Activated T-cell treated with anti-CD3 and anti-CD28 coated beads, Interleukin-2, amount 50 U/mL, for 48 hours (primary cell): Measurements from ENCODE around the gene RPN1.

ENCODE experiments used
- DNase-seq, 2 experiments: peaks; one replicate each; pipeline ENCODE4 v3.0.0-alpha.2; 2020

The RPN1 gene

GRCh38 chr3:128648940-128649663, 1.5 kb downstream of the RPN1 start:
- no peak for DNase-seq

DNA sequence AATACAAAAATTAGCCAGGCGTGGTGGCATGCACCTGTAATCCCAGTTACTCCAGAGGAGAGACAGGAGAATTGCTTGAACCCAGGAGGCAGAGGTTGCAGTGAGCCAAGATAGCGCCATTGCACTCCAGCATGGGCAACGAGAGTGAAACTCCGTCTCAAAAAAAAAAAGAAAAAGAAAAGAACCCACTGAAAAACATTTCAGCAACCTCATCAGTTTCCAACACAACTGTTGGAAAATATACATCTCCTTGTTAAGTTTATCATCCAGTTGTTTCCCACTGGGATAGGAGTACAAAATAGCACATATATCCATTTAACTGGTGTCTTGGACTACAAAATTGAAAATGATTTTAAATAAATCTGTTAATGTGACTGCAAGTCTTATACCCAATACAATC, 2.2 kb downstream of the RPN1 start:
- no peak for DNase-seq

GRCh38 chr3:128647307-128647706, 3.3 kb downstream of the RPN1 start:
- no peak for DNase-seq

DNA sequence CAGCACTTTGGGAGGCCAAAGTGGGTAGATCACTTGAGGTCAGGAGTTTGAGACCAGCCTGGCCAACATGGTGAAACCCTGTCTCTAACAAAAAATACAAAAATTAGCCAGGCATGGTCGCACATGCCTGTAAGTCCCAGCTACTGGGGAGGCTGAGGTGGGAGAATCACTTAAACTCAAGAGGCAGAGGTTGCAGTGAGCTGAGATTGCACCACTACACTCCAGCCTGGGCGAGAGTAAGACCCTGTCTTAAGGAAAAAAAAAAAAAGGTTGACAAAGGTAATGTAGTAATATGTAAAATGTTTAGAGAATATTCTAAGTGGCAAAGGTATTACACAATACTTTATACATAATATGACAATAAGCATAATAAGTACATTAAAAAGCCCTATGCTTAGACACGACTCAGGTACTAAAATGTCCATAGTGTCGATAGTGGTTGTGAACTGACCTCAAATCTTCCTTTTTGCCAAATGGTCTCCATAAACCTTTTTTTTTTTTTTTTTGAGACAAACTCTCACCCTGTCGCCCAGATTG, 16.5 kb downstream of the RPN1 start:
- no peak for DNase-seq

GRCh38 chr3:128632301-128632700, 18.3 kb downstream of the RPN1 start:
- DNase-seq, result no peak

GRCh38 chr3:128629936-128630335, 20.7 kb downstream of the RPN1 start:
- no peak for DNase-seq

GRCh38 chr3:128625409-128625945, 25.1 kb downstream of the RPN1 start:
- DNase-seq, result no peak

DNA sequence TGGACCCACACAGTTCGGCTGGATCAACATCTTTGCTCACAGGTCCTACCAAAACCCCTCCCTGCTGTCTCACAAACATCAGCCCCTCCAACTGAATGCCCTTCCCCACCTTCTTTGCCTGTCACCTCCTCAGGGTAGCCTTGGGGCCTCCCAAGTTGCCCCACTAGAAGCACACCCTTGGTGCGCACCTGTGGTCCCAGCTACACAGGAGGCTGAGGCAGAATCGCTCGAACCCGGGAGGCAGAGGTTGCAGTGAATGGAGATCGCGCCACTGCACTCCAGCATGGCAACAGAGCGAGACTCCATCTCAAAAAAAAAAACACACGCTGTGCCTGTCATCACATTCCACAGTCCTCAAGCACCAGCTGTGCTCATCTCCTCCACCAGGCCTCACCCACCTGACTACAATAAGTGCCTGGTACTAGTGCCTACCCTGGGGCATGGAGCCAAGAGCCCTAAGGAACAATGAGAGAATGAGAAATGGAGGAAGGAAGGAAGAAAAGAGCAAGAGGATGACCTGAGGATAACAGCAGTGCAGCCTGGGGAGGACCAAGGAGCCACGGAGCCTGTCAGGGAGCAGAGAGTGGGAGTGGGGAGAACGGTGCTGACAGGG, 26.0 kb downstream of the RPN1 start:
- no peak for DNase-seq

- no peak for DNase-seq
These were observed 26.8 kb downstream of the RPN1 start for GRCh38 chr3:128623762-128624176.

DNA sequence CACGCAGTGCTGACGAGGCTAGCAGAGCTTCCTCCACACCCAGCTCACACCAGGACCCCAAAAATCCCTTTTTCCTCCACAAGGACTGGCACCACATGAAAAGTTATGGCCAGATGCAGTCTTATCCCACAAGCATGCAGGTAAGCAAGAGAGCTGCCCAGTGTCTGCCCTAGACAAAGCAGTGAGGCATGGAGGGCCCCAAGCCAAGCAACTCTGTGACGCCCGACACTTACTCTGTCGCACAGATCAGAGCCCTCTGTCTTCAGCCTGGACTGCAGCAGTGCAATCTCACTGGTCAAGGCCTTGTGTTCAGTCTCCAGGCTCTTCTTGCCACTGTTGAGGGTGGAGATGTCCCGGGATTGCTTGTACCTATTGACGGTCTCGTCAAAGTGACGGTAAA, 28.7 kb downstream of the RPN1 start:
- no peak for DNase-seq

- no peak for DNase-seq
These were observed 29.4 kb downstream of the RPN1 start for GRCh38 chr3:128621234-128621633.

DNA sequence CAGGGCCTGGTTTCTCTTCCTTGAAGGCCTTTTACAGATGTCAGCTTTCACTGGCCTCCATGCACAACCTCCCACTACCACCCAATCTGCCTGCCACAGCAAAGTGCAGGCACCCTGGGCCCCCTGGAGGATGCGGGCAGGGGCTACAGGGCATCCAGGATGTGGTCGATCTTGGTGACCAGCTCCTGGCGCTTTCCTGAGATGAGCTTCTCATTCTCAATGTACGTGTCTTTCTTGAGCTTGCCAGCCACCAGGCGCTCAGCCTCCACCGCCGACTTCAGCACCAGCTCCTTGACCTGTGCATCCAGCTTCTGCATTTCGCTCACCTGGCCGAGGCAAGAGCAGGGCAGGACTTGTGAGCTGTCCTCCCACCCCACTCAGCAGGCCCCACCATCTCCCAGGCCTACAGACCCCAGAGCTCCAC, 30.3 kb downstream of the RPN1 start:
- DNase-seq, result peak; percentile 56 to 58

DNA sequence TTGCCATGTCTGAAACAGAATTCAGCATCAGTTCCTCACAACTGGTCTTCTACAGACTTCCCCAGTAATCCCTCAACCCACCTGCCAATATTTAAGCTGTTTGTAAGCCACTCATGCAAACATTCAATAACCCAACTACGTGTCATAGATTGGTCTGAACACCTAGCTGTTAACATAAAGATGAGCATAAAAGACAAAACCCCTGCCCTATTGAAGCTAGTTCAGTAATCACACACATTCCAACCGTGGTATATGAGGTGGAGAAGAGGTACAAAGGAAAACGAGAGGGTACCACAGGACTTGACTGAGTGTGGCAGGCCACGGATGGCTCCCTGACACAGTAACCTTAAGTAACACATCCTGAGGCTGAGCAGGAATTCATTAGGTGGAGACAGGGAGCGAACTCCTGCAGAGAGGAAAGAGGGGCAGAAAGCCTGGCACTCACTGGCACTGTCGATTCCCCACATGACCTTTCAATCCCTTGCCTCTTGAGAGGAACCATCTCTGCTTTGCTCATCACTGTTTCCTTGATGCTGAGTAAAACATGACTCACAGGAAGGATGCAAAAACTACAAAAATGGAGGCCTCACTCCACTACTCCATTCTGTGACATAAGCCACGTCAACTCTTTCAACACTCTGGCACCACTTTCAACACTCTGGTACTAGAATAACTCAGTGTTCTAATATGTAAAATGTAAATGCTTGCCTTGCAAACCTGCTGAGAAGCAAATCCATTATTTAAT, 31.3 kb downstream of the RPN1 start:
- peak; percentile 54 to 59 for DNase-seq

DNA sequence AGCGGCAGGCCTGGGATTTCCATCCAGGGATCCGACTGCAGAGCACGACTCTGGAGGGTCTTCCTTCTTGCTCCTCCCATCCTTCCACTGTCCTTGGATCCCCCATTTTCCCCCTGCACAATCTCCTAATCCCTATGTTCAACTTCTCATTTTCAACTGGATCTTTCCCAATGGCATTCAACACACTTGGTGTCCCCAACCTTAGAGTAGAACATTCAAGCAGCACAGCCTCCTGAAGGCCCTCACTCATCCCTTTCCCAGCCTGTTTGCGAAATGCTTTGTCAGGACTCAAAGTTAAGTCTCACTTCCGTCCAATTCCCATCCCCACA, 32.3 kb downstream of the RPN1 start:
- no peak for DNase-seq

GRCh38 chr3:128617557-128618397, 32.8 kb downstream of the RPN1 start:
- DNase-seq, result peak; percentile 97 to 98

GRCh38 chr3:128617270-128617556, 33.4 kb downstream of the RPN1 start:
- no peak for DNase-seq

DNA sequence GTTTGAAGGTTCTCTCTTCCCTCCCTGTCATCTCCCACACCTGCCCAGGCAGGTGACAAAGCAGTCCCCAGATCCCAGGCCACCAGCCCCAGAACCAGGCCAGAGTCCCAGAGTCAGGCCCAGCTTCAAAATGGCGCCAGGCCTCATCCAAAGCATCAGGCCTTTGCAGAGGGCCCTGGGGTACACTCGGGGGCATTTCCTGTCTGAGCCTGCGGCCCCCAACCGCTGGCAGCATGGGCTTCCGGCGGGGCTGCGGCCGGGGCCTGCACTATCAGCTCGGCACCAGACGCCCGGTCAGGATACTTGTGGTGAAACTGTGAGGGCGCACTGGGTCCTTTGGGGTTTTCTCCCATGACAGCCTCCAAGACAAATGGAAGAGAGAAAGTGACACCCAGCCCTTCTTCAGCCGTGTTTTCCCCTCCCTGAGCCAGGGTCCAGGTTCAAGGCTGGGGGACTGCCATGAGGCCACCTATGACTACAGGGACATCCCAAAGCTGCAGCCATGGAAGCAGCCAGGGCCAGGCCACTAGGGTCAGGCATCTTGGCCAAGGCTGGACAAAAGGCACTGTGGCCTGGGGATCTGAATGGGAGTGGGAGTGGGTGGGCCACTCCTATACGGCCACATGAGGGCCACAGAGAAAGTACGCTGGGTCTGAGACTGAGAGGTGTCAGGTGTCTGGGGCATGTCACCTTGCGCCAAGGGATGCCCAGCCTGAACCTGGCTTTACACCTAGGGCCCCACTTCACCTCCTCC, 33.9 kb downstream of the RPN1 start:
- DNase-seq, result no peak

- no peak for DNase-seq
These were observed 36.5 kb downstream of the RPN1 start for GRCh38 chr3:128614076-128614475.

DNA sequence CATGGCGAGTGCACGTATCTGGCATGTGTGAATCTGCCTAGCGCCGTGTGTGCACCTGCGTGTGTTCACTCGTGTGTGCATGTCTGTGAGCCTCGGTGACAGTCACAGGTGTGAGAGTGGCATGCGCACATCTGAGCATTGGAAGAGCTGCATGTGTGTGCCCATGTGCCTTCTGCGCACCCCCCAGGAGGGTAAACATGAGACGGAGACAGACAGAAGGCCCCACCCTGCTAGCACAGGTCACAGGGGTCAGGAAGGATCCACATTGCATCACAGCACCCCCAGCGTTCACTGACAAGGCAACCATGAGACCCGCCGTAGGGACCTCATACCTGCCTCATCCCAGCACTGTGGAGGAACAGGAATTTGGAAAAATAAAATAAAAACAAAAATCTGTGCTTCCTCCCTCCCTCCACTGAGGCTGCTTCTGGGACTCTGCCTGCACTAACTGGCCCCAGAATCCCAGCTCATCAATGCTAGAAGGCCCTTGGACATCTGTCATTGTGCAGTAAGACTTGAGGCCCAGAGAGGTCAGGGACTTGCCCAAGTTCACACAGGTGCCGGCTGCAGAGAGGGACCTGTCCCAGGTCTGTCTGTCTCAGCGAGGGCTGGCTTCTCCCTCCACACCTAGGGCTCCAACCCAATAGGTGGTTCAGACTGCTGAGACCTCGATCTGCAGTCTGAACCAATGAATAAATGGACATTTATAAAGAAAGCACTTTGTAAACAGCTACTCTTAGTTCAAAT, 37.4 kb downstream of the RPN1 start:
- no peak for DNase-seq

- DNase-seq, result no peak
These were observed 40.1 kb downstream of the RPN1 start for GRCh38 chr3:128610451-128611070.

- no peak for DNase-seq
These were observed 41.3 kb downstream of the RPN1 start for GRCh38 chr3:128609294-128609693.
